HCT116 (cell line): ENCODE measurements around the gene CENPX. TPM values are rescaled to one million over a fixed set of nuclear protein-coding genes. Genes with fewer than 3 reads are reported as not detected.

Source experiments
- ATAC-seq: fragments of 200-7000 bp; cut with Tn5 transposase; 2 replicates; pipeline ENCODE4 v1.9.1; 2020; ENCODE audit warnings: mild to moderate bottlenecking, moderate library complexity
- BruUV-seq: library from RNA; stranded (reverse); fragments of 400-500 nt; replicated peaks from 2 replicates; lab custom pipeline; 2021; lab: Mats Ljungman, UMichigan
- CTCF ChIA-PET: fragments of 300-600 bp; sonication (Branson Sonifier 250); formaldehyde crosslinking; loops from one replicate; lab custom pipeline; 2021; ENCODE audit warnings: antibody characterized with exemption; lab: Charles Lee
- POLR2A ChIA-PET: fragments of 300-600, 350-600 bp; sonication (Branson Sonifier 250); formaldehyde crosslinking; loops from one replicate; lab custom pipeline; 2021; ENCODE audit warnings: antibody characterized with exemption; lab: Charles Lee
- RAD21 ChIA-PET, 2 experiments: fragments of 300-600 bp; sonication (Branson Sonifier 250); formaldehyde crosslinking; loops; one replicate each; lab custom pipeline; 2023; ENCODE audit warnings: low total read pairs in 2 of 2; ENCODE audit not compliant: uncharacterized antibody in 2 of 2, unreplicated experiment in 2 of 2, low non-redundant PET in 1 of 2; lab: Charles Lee
- DNase-seq: peaks from one replicate; pipeline ENCODE4 v3.0.0-alpha.2; 2010; ENCODE audit warnings: low read depth, low spot score
- H2AFZ ChIP-seq: fragments of 200-600 bp; shearing (Covaris generic), sonication (generic); 2 replicates; pipeline ENCODE4 v1.6.1; 2017; ENCODE audit warnings: low read depth, mixed run types, mixed read lengths, antibody characterized with exemption, low read length; ENCODE audit not compliant: poor library complexity, severe bottlenecking
- H3K27ac ChIP-seq: 2 replicates; pipeline ENCODE4 v1.5.1; 2012; ENCODE audit warnings: low read depth, low read length
- H3K27me3 ChIP-seq: fragments of 200-600 bp; sonication (generic); 2 replicates; pipeline ENCODE4 v1.6.1; 2016; ENCODE audit warnings: mixed run types, low read length, mixed read lengths; ENCODE audit not compliant: insufficient read depth
- H3K36me3 ChIP-seq, 2 experiments: fragments of 200-500 bp in 1 of 2; fragments of 200-600 bp in 1 of 2; sonication (Bioruptor generic) in 1 of 2; sonication (generic) in 1 of 2; 2 replicates each; pipeline versions ENCODE4 v1.5.1 to v1.6.1; 2014 to 2016; ENCODE audit warnings: low read length in 2 of 2, inconsistent platforms in 1 of 2, mixed read lengths in 1 of 2, mixed run types in 1 of 2; ENCODE audit not compliant: insufficient read depth in 2 of 2, control insufficient read depth in 1 of 2
- H3K4me1 ChIP-seq, 2 experiments: fragments of 200-600 bp in 1 of 2; sonication (generic) in 1 of 2; 2 replicates each; pipeline versions ENCODE4 v1.5.1 to v1.6.1; 2012 to 2017; ENCODE audit warnings: low read length in 2 of 2, inconsistent platforms in 1 of 2, mild to moderate bottlenecking in 1 of 2, mixed read lengths in 1 of 2, mixed run types in 1 of 2, moderate library complexity in 1 of 2; ENCODE audit not compliant: insufficient read depth in 2 of 2, control insufficient read depth in 1 of 2
- H3K4me2 ChIP-seq: fragments of 200-600 bp; sonication (generic); 2 replicates; pipeline ENCODE4 v1.6.1; 2017; ENCODE audit warnings: mixed run types, low read length, mixed read lengths
- H3K4me3 ChIP-seq, 2 experiments: fragments of 200-600 bp in 1 of 2; sonication (generic) in 1 of 2; replicated peaks in 1 of 2; 2 replicates each; pipeline ENCODE4 v1.5.1; 2011 to 2016; ENCODE audit warnings: low read length in 2 of 2, control low read depth in 1 of 2, low read depth in 1 of 2, mild to moderate bottlenecking in 1 of 2, mixed read lengths in 1 of 2, mixed run types in 1 of 2
- H3K79me2 ChIP-seq: fragments of 200-600 bp; sonication (generic); 2 replicates; pipeline ENCODE4 v1.6.1; 2017; ENCODE audit warnings: mild to moderate bottlenecking, mixed run types, low read length, moderate library complexity, mixed read lengths; ENCODE audit not compliant: insufficient read depth
- H3K9ac ChIP-seq: fragments of 200-600 bp; sonication (generic); 2 replicates; pipeline ENCODE4 v1.6.1; 2016; ENCODE audit warnings: low read length, mixed read lengths
- H3K9me2 ChIP-seq: fragments of 200-600 bp; sonication (generic), shearing (Covaris generic); 2 replicates; pipeline ENCODE4 v1.6.1; 2017; ENCODE audit warnings: mixed run types, mild to moderate bottlenecking, moderate library complexity; ENCODE audit not compliant: insufficient read depth
- H3K9me3 ChIP-seq, 2 experiments: fragments of 200-500 bp in 1 of 2; fragments of 200-600 bp in 1 of 2; sonication (Bioruptor generic) in 1 of 2; sonication (generic) in 1 of 2; 2 replicates each; pipeline ENCODE4 v1.6.1; 2014 to 2017; ENCODE audit warnings: low read length in 2 of 2, mixed read lengths in 2 of 2, inconsistent platforms in 1 of 2, low read depth in 1 of 2, mild to moderate bottlenecking in 1 of 2, mixed run types in 1 of 2, moderate library complexity in 1 of 2; ENCODE audit not compliant: control insufficient read depth in 1 of 2, insufficient read depth in 1 of 2
- H4K20me1 ChIP-seq: fragments of 200-600 bp; sonication (generic), shearing (Covaris generic); 2 replicates; pipeline ENCODE4 v1.6.1; 2017; ENCODE audit warnings: mixed run types, mild to moderate bottlenecking, moderate library complexity; ENCODE audit not compliant: insufficient read depth
- CTCF ChIP-seq, 3 experiments: fragments of 200-600 bp in 1 of 3; sonication (generic) in 1 of 3; IDR thresholded peaks in 2 of 3; conservative IDR thresholded peaks in 1 of 3; 2 replicates each; pipeline ENCODE4 v1.5.1; 2012 to 2017; ENCODE audit warnings: low read depth in 2 of 3, low read length in 2 of 3, antibody characterized with exemption in 1 of 3, borderline replicate concordance in 1 of 3, control low read depth in 1 of 3, mild to moderate bottlenecking in 1 of 3, mixed read lengths in 1 of 3, mixed run types in 1 of 3, moderate library complexity in 1 of 3; ENCODE audit not compliant: insufficient read depth in 1 of 3
- FOSL1 ChIP-seq: IDR thresholded peaks from 2 replicates; pipeline ENCODE4 v1.6.1; 2012; ENCODE audit warnings: low read depth
- SIN3A ChIP-seq: IDR thresholded peaks from 2 replicates; pipeline ENCODE4 v1.6.1; 2012; ENCODE audit warnings: low read depth
- ZFX ChIP-seq: fragments of 450-650 bp; IDR thresholded peaks from 2 replicates; pipeline ENCODE4 v1.6.1; 2017
- intact Hi-C: fragments of 100-400 bp; cut with micrococcal nuclease; formaldehyde crosslinking; loops from 2 replicates; pipeline ENCODE4 v1.10.0; 2022
- total RNA-seq: library from RNA; stranded (reverse); gene quantifications from one replicate; pipeline ENCODE4 v1.2.1, GENCODE V29; 2021; ENCODE audit not compliant: unreplicated experiment

Gene CENPX
- total RNA-seq, 1 experiment from 2014 or later, result 184 TPM

GRCh38 chr17:81995463-81996231, 27.0 kb downstream of the CENPX start:
- H3K27me3 ChIP-seq, result no peaks in the 10 kb centered on the region
- ChIA-PET CTCF (interaction anchor here (1.0 kb wide), 1 partner anchor 36 kb away, joined by 3 read pairs; no protein-coding TSS in a partner anchor), RAD21 (no interaction called here), POLR2A (no interaction called here)
- H4K20me1 ChIP-seq, result no peaks in the 10 kb centered on the region
- no TSS peak for BruUV-seq
- intact Hi-C loops, result no loop called here
- no peak for DNase-seq
- H3K4me3 ChIP-seq, result no peak overlapping the region
- H3K9ac ChIP-seq, result no peak overlapping the region
- TF ChIP-seq CTCF (IDR thresholded peaks at IDR 0.05 in 2 of 3, conservative IDR thresholded peaks at IDR 0.05 in 1 of 3; ENCODE audit: borderline replicate concordance in 1 of 3, insufficient read depth in 1 of 3, low read depth in 2 of 3, low read length in 2 of 3) (peak in 2 of 3 experiments; percentile 2 to 12; a peak in 1 of 6 replicates), SIN3A (no peak), ZFX (no peak), FOSL1 (no peak)
- no peaks in the 10 kb centered on the region; a peak in 1 of 4 replicates for H3K36me3 ChIP-seq
- H3K9me2 ChIP-seq, result no peaks in the 10 kb centered on the region
- no peak overlapping the region for H2AFZ ChIP-seq
- peaks cover 13 to 21% of the 10 kb centered on the region in 2 experiments; a peak in 3 of 4 replicates for H3K4me1 ChIP-seq
- no peak overlapping the region; the same call in 1 of the 2 replicates for H3K27ac ChIP-seq
- no peak overlapping the region for H3K4me2 ChIP-seq
- no peak for ATAC-seq
- no peaks in the 10 kb centered on the region for H3K9me3 ChIP-seq
- no peaks in the 10 kb centered on the region for H3K79me2 ChIP-seq
